K562 (cell line): ENCODE data around the gene FPR1. TPM values are rescaled to one million over a fixed set of nuclear protein-coding genes. Genes with fewer than 3 reads are reported as not detected.

Source experiments
- ATAC-seq: fragments of 200-7000 bp; cut with Tn5 transposase; 3 replicates; pipeline ENCODE4 v1.9.1; 2020; ENCODE audit warnings: moderate library complexity
- BruUV-seq: library from RNA; stranded (reverse); fragments of 400-500 nt; replicated peaks from 2 replicates; lab custom pipeline; 2021; lab: Mats Ljungman, UMichigan
- CTCF ChIA-PET: fragments of 300-600 bp; formaldehyde crosslinking; extraction: SDS; loops from one replicate; lab custom pipeline; 2021; ENCODE audit warnings: low intra/inter-chr PET ratio; lab: Yijun Ruan, JAX
- POLR2A ChIA-PET: fragments of 300-600, 350-650 bp; sonication (Branson Sonifier 250); formaldehyde crosslinking; extraction: SDS; loops from one replicate; lab custom pipeline; 2021; ENCODE audit warnings: antibody characterized with exemption, inconsistent platforms; lab: Yijun Ruan, JAX
- DNase-seq, 4 experiments: peaks; one replicate each; pipeline versions ENCODE4 v3.0.0 to v3.0.0-alpha.2; 2011 to 2018; ENCODE audit warnings: low spot score in 3 of 4, mixed read lengths in 3 of 4; ENCODE audit errors: extremely low read depth in 1 of 4
- FAIRE-seq: peaks from 2 replicates; lab custom pipeline; 2011; peaks lifted over from hg19 to GRCh38; lab: Jason Lieb, UNC
- H2AFZ ChIP-seq: 2 replicates; pipeline ENCODE4 v1.6.0; 2011; ENCODE audit warnings: low read depth, low read length, control low read depth, inconsistent platforms
- H3K27ac ChIP-seq: fragments of 200-600 bp; 3 replicates; pipeline ENCODE4 v1.8.0; 2011; ENCODE audit warnings: low read depth, mild to moderate bottlenecking, control low read depth, inconsistent platforms, low read length, moderate library complexity, mixed read lengths; ENCODE audit errors: extremely low read depth
- H3K27me3 ChIP-seq, 2 experiments: fragments of 300-600 bp in 1 of 2; 2 replicates in 1 of 2; 3 replicates in 1 of 2; pipeline versions ENCODE4 v1.6.0 to v1.8.0; 2011; ENCODE audit warnings: inconsistent platforms in 2 of 2, low read length in 2 of 2, mild to moderate bottlenecking in 1 of 2, mixed read lengths in 1 of 2, moderate library complexity in 1 of 2; ENCODE audit not compliant: control insufficient read depth in 2 of 2, insufficient read depth in 2 of 2
- H3K36me3 ChIP-seq: fragments of 300-600 bp; 3 replicates; pipeline ENCODE4 v1.8.0; 2011; ENCODE audit warnings: mild to moderate bottlenecking, low read length, inconsistent platforms; ENCODE audit not compliant: control insufficient read depth, insufficient read depth
- H3K4me1 ChIP-seq, 2 experiments: fragments of 200-600 bp in 1 of 2; replicated peaks in 1 of 2; 2 replicates in 1 of 2; 3 replicates in 1 of 2; pipeline versions ENCODE4 v1.5.1 to v1.8.0; 2011; ENCODE audit warnings: inconsistent platforms in 2 of 2, low read length in 2 of 2, mild to moderate bottlenecking in 1 of 2, mixed read lengths in 1 of 2, moderate library complexity in 1 of 2; ENCODE audit not compliant: control insufficient read depth in 2 of 2, insufficient read depth in 2 of 2
- H3K4me2 ChIP-seq: 2 replicates; pipeline ENCODE4 v1.6.1; 2011; ENCODE audit warnings: low read length, control low read depth, inconsistent platforms, mixed read lengths; ENCODE audit not compliant: insufficient read depth
- H3K4me3 ChIP-seq: fragments of 200-600 bp; sonication (generic), shearing (Covaris generic); 2 replicates; pipeline ENCODE4 v1.5.1; 2016; ENCODE audit warnings: control low read depth, inconsistent platforms
- H3K79me2 ChIP-seq: fragments of 200-600 bp; 3 replicates; pipeline ENCODE4 v1.8.0; 2011; ENCODE audit warnings: low read length, inconsistent platforms; ENCODE audit not compliant: control insufficient read depth, insufficient read depth
- H3K9ac ChIP-seq, 2 experiments: 2 replicates each; pipeline versions ENCODE4 v1.6.0 to v1.6.1; 2011; ENCODE audit warnings: low read depth in 2 of 2, low read length in 2 of 2, control low read depth in 1 of 2, inconsistent platforms in 1 of 2, mild to moderate bottlenecking in 1 of 2, mixed read lengths in 1 of 2; ENCODE audit not compliant: insufficient read depth in 1 of 2
- H3K9me1 ChIP-seq: one replicate; pipeline ENCODE4 v1.6.0; 2011; ENCODE audit warnings: inconsistent platforms, mild to moderate bottlenecking, low read length, moderate library complexity; ENCODE audit not compliant: control insufficient read depth, insufficient read depth
- H3K9me3 ChIP-seq: replicated peaks from 2 replicates; pipeline ENCODE4 v1.5.1; 2011; ENCODE audit warnings: low read depth, low read length, inconsistent platforms; ENCODE audit not compliant: control insufficient read depth, insufficient read depth
- H4K20me1 ChIP-seq: replicated peaks from 2 replicates; pipeline ENCODE4 v1.6.1; 2011; ENCODE audit warnings: low read length, inconsistent platforms, mixed read lengths; ENCODE audit not compliant: control insufficient read depth, insufficient read depth
- CEBPB ChIP-seq: fragments of 450-650 bp; IDR thresholded peaks from 2 replicates; pipeline ENCODE4 v1.6.1; 2016; ENCODE audit warnings: missing genetic modification characterization, missing compliant biosample characterization
- E2F5 ChIP-seq: sonication (generic); formaldehyde crosslinking; IDR thresholded peaks from 2 replicates; pipeline ENCODE4 v1.8.0; 2022; ENCODE audit warnings: mild to moderate bottlenecking, missing genetic modification reagents
- MAZ ChIP-seq, 2 experiments: fragments of 450-650 bp in 1 of 2; sonication (generic) in 1 of 2; formaldehyde crosslinking; IDR thresholded peaks in 1 of 2; conservative IDR thresholded peaks in 1 of 2; 2 replicates each; pipeline versions ENCODE4 v1.4.0 to v1.5.0; 2020; ENCODE audit warnings: mild to moderate bottlenecking in 1 of 2, missing genetic modification reagents in 1 of 2
- NCOA1 ChIP-seq: fragments of 450-650 bp; IDR thresholded peaks from 2 replicates; pipeline ENCODE4 v1.6.1; 2016; ENCODE audit warnings: low read depth
- NR3C1 ChIP-seq: sonication (generic); formaldehyde crosslinking; IDR thresholded peaks from 2 replicates; pipeline ENCODE4 v1.8.1; 2022; ENCODE audit warnings: missing genetic modification reagents
- ZNF507 ChIP-seq: conservative IDR thresholded peaks from 2 replicates; pipeline ENCODE4 v1.6.1; 2017; ENCODE audit warnings: missing genetic modification characterization, missing compliant biosample characterization
- WGBS: fragments of 100-300 bp; shearing (Covaris generic); methylation state at CpG from one replicate; pipeline ENCODE4 v1.1.6; 2016; ENCODE audit warnings: low coverage, mixed read lengths; ENCODE audit not compliant: insufficient coverage; ENCODE audit errors: missing lambda C conversion rate; 5-methylcytosine and 5-hydroxymethylcytosine counted together
- in situ Hi-C: fragments of 300-500 bp; cut with MboI; formaldehyde crosslinking; loops from 4 replicates; pipeline ENCODE4 v1.15.0; 2018; ENCODE audit warnings: inconsistent platforms, mixed read lengths
- intact Hi-C: fragments of 100-400 bp; cut with micrococcal nuclease; formaldehyde crosslinking; loops from 2 replicates; pipeline ENCODE4 v1.14.2; 2022
- polyA plus RNA-seq, 8 experiments: library from polyadenylated mRNA; depleted of rRNA in 4 of 8; stranded (reverse) in 5 of 8; unstranded in 3 of 8; fragments of >200 nt; fragmentation: Nextera tagmentation in 2 of 8; fragmentation: Illumina TruSeq in 1 of 8; extraction: Ambion mirVana in 2 of 8; extraction: Trizol in 1 of 8; gene quantifications; 2 replicates each; pipeline versions ENCODE4 v1.2.1 to v1.2.3, GENCODE V29; 2011 to 2014; ENCODE audit warnings: inconsistent platforms in 1 of 8, missing spikeins in 1 of 8
- total RNA-seq, 7 experiments: library from RNA; depleted of rRNA in 6 of 7; stranded (reverse); fragments of >200 nt in 6 of 7; fragmentation: Illumina TruSeq in 2 of 7; extraction: Trizol in 2 of 7; gene quantifications; 2 replicates each; pipeline versions ENCODE4 v1.2.1 to v1.2.3, GENCODE V29; 2011 to 2021; ENCODE audit warnings: low replicate concordance in 1 of 7

FPR1 gene
- total and polyA plus RNA-seq, 9 of the 15 experiments (the other 6 are each of a cell fraction or from before 2014, with no cell fraction given) = 0.06 to 0.25 (median 0.14) TPM; not detected in 4

DNA sequence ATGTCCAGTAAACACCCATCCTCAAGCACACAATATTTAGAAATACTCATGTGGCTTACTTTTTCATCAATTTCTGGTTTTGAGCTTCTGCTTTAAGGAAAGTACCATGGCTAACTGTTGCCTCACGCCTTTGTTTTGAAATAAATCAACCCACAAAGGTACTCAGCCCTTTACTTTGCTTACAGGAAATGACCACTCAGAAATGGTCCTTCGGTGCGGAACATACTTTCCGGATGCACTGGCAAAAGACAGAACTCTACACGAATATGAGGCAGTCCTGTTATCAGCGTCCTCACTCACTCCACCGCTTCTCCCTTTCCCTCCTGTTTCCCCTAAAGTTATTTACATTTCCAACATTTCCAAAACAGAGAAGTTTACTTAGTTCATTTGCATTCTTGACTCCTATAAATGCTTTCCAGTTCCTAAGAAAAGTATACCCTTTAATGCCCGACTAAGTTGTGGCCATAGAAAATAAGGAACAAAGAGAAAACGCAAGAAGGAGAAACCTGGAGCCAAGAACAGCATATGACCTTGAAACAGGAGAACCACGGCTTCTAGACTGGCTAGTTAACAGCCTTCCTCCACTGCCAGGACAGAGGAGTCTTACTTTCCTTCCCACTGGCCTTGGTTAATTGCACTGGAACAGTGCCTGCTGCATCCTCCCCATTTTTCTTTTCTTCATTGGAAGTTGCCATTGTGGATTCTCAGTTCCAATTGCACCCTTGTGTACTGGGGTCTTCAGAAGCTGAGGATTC lies 19.9 kb upstream of the FPR1 start:
- Histone ChIP-seq H3K9me3 (0 out of 2 replicates have a peak, but pooled peaks cover 2% of the 10 kb centered on the region), H4K20me1 (no peaks in the 10 kb centered on the region), H3K27ac (no peak overlapping the region), H3K27me3 (no peaks in the 10 kb centered on the region)
- BruUV-seq = no TSS peak
- in situ Hi-C loops = no loop called here
- DNase-seq (no peak), ATAC-seq (no peak)
- WGBS = 13% methylated on average over 10 of the region's 10 CpGs
- CTCF ChIA-PET = interaction anchor here (0.6 kb wide), 1 partner anchor 296 kb away, joined by 3 read pairs; no protein-coding TSS in a partner anchor
- no peak for TF ChIP-seq NR3C1 (CRISPR knock-in tag)
- no peak for TF ChIP-seq E2F5 (CRISPR knock-in tag)
- TF ChIP-seq NCOA1 = no peak
- TF ChIP-seq CEBPB (tag) = no peak
- TF ChIP-seq MAZ (CRISPR knock-in tag; conservative IDR thresholded peaks at IDR 0.05 in 1 of 2, IDR thresholded peaks at IDR 0.05 in 1 of 2) = no peak
- no peak for TF ChIP-seq ZNF507 (tag)
- TF ChIP-seq, all 486 proteins: peak for 0
- H3K79me2 ChIP-seq = no peaks in the 10 kb centered on the region
- intact Hi-C loops = no loop called here
- POLR2A ChIA-PET = no interaction called here
- no peak for FAIRE-seq
- peaks cover 0 to 19% of the 10 kb centered on the region in 2 experiments; a peak in 1 of 5 replicates for H3K4me1 ChIP-seq
- peak overlapping the region; percentile 73 for H2AFZ ChIP-seq
- no peak overlapping the region for H3K9ac ChIP-seq
- H3K36me3 ChIP-seq = no peaks in the 10 kb centered on the region
- no peak overlapping the region; the same call in 1 of the 2 replicates for H3K4me2 ChIP-seq
- H3K9me1 ChIP-seq = no peaks in the 10 kb centered on the region
- no peak overlapping the region for H3K4me3 ChIP-seq
